MM.1S (cell line): ENCODE measurements around the gene ADGRL3.
"Not testable (repeated sequence)": the region's sequence is repeated elsewhere in the genome, so short reads cannot be mapped to it uniquely, and the experiment has no call there.

Source experiments
- DNase-seq: peaks from one replicate; pipeline ENCODE4 v3.0.0-alpha.2; 2015
- H2AFZ ChIP-seq: fragments of 300-600 bp; sonication (generic); 2 replicates; pipeline ENCODE4 v1.6.0; 2016; ENCODE audit warnings: antibody characterized with exemption, low read length
- H3F3A ChIP-seq: fragments of 300-600 bp; sonication (generic); 2 replicates; pipeline ENCODE4 v1.6.1; 2016; ENCODE audit warnings: mild to moderate bottlenecking, antibody characterized with exemption, low read length, moderate library complexity, mixed read lengths; ENCODE audit not compliant: insufficient read depth
- H3K27ac ChIP-seq: fragments of 300-600 bp; sonication (generic); 2 replicates; pipeline ENCODE4 v1.5.1; 2016; ENCODE audit warnings: mild to moderate bottlenecking, low read length
- H3K27me3 ChIP-seq: fragments of 300-600 bp; sonication (generic); replicated peaks from 2 replicates; pipeline ENCODE4 v1.6.0; 2016; ENCODE audit warnings: low read length; ENCODE audit not compliant: insufficient read depth
- H3K36me3 ChIP-seq: fragments of 300-600 bp; sonication (generic); replicated peaks from 2 replicates; pipeline ENCODE4 v1.6.1; 2016; ENCODE audit warnings: mild to moderate bottlenecking, low read length, mixed read lengths; ENCODE audit not compliant: insufficient read depth
- H3K4me1 ChIP-seq: fragments of 300-600 bp; sonication (generic); 2 replicates; pipeline ENCODE4 v1.6.1; 2016; ENCODE audit warnings: low read length, mixed read lengths
- H3K4me2 ChIP-seq: fragments of 300-600 bp; sonication (generic); 2 replicates; pipeline ENCODE4 v1.6.0; 2016; ENCODE audit warnings: low read depth, low read length
- H3K4me3 ChIP-seq: fragments of 300-600 bp; sonication (generic); 2 replicates; pipeline ENCODE4 v1.5.1; 2016; ENCODE audit warnings: low read length, mixed read lengths
- H3K79me2 ChIP-seq: fragments of 300-600 bp; sonication (generic); 2 replicates; pipeline ENCODE4 v1.6.1; 2016; ENCODE audit warnings: mixed run types, low read length, mixed read lengths
- H3K9ac ChIP-seq: fragments of 300-600 bp; sonication (generic); 2 replicates; pipeline ENCODE4 v1.6.1; 2016; ENCODE audit warnings: low read length, mixed read lengths
- H3K9me2 ChIP-seq: fragments of 300-600 bp; sonication (generic); replicated peaks from 2 replicates; pipeline ENCODE4 v1.6.1; 2016; ENCODE audit warnings: mild to moderate bottlenecking, low read length, mixed read lengths; ENCODE audit not compliant: insufficient read depth
- H3K9me3 ChIP-seq: fragments of 300-600 bp; sonication (generic); replicated peaks from 2 replicates; pipeline ENCODE4 v1.6.1; 2016; ENCODE audit warnings: mild to moderate bottlenecking, low read length, mixed read lengths; ENCODE audit not compliant: insufficient read depth
- H4K20me1 ChIP-seq: fragments of 300-600 bp; sonication (generic); 2 replicates; pipeline ENCODE4 v1.6.1; 2016; ENCODE audit warnings: mild to moderate bottlenecking, low read length, moderate library complexity, mixed read lengths; ENCODE audit not compliant: insufficient read depth
- CTCF ChIP-seq: fragments of 300-600 bp; sonication (generic); IDR thresholded peaks from 2 replicates; pipeline ENCODE4 v1.5.1; 2016; ENCODE audit warnings: antibody characterized with exemption, low read length, mixed read lengths
- EZH2 ChIP-seq: fragments of 300-600 bp; sonication (generic); optimal IDR thresholded peaks from 2 replicates; pipeline ENCODE3; 2017; ENCODE audit warnings: low read depth, mild to moderate bottlenecking, antibody characterized with exemption, low read length, mixed read lengths
- EZH2phosphoT487 ChIP-seq: fragments of 300-600 bp; sonication (generic); IDR thresholded peaks from 2 replicates; pipeline ENCODE4 v1.6.1; 2018; ENCODE audit warnings: antibody characterized with exemption, low read length

Gene ADGRL3

GRCh38 chr4:61385256-61385655 is 185.1 kb downstream of the ADGRL3 start:
- H2AFZ ChIP-seq, result no peak overlapping the region
- no peaks in the 10 kb centered on the region for H3K9me2 ChIP-seq
- H3K36me3 ChIP-seq, result no peaks in the 10 kb centered on the region
- H3K9me3 ChIP-seq, result no peaks in the 10 kb centered on the region
- H3K4me1 ChIP-seq, result no peaks in the 10 kb centered on the region
- H4K20me1 ChIP-seq, result no peaks in the 10 kb centered on the region
- no peaks in the 10 kb centered on the region for H3K79me2 ChIP-seq
- no peak overlapping the region for H3K4me2 ChIP-seq
- no peak overlapping the region for H3K27ac ChIP-seq
- no peak for DNase-seq
- no peak overlapping the region for H3K4me3 ChIP-seq
- H3K27me3 ChIP-seq, result no peaks in the 10 kb centered on the region
- H3K9ac ChIP-seq, result no peak overlapping the region
- TF ChIP-seq EZH2phosphoT487, result no peak
- TF ChIP-seq CTCF, result no peak
- TF ChIP-seq EZH2, result no peak
- no peaks in the 10 kb centered on the region for H3F3A ChIP-seq

- not testable (repeated sequence) for H3K9me3 ChIP-seq, H2AFZ ChIP-seq
These were observed 187.2 kb downstream of the ADGRL3 start for GRCh38 chr4:61387372-61387771.

GRCh38 chr4:61389640-61390039 is 189.5 kb downstream of the ADGRL3 start:
- Histone ChIP-seq H3K36me3 (no peaks in the 10 kb centered on the region), H3K4me2 (no peak overlapping the region), H3K27ac (no peak overlapping the region), H3F3A (no peaks in the 10 kb centered on the region), H3K9ac (no peak overlapping the region), H3K9me3 (no peaks in the 10 kb centered on the region), H3K4me1 (no peaks in the 10 kb centered on the region), H4K20me1 (no peaks in the 10 kb centered on the region), H2AFZ (peak overlapping the region; percentile 38; the same call in 1 of the 2 replicates), H3K79me2 (no peaks in the 10 kb centered on the region), H3K9me2 (no peaks in the 10 kb centered on the region), H3K4me3 (no peak overlapping the region), H3K27me3 (no peaks in the 10 kb centered on the region)
- DNase-seq, result no peak
- TF ChIP-seq EZH2phosphoT487 (no peak), EZH2 (no peak), CTCF (no peak)

More at GRCh38 chr4:61387372-61387771, 187.2 kb downstream of the ADGRL3 start:
- H3K27ac ChIP-seq, H3K4me2 ChIP-seq, H3K9ac ChIP-seq, H3K4me3 ChIP-seq, H3K9me2 ChIP-seq, H3K36me3 ChIP-seq, DNase-seq, H3K4me1 ChIP-seq, H3K79me2 ChIP-seq, H3K27me3 ChIP-seq, H3F3A ChIP-seq, H4K20me1 ChIP-seq: not testable (repeated sequence)

GRCh38 chr4:61395754-61396153 is 195.6 kb downstream of the ADGRL3 start:
- TF ChIP-seq CTCF (no peak), EZH2phosphoT487 (no peak), EZH2 (no peak)
- H3K4me2 ChIP-seq, result no peak overlapping the region
- H3K9me3 ChIP-seq, result no peaks in the 10 kb centered on the region
- no peak overlapping the region for H3K9ac ChIP-seq
- no peaks in the 10 kb centered on the region for H3K27me3 ChIP-seq
- no peak for DNase-seq
- no peaks in the 10 kb centered on the region for H3F3A ChIP-seq
- no peaks in the 10 kb centered on the region for H3K36me3 ChIP-seq
- no peaks in the 10 kb centered on the region for H3K9me2 ChIP-seq
- H3K27ac ChIP-seq, result no peak overlapping the region
- H3K79me2 ChIP-seq, result no peaks in the 10 kb centered on the region
- H3K4me1 ChIP-seq, result no peaks in the 10 kb centered on the region
- no peaks in the 10 kb centered on the region for H4K20me1 ChIP-seq
- no peak overlapping the region for H3K4me3 ChIP-seq
- no peak overlapping the region for H2AFZ ChIP-seq
